ENCODE measurements around the gene TRABD2B.

DNA sequence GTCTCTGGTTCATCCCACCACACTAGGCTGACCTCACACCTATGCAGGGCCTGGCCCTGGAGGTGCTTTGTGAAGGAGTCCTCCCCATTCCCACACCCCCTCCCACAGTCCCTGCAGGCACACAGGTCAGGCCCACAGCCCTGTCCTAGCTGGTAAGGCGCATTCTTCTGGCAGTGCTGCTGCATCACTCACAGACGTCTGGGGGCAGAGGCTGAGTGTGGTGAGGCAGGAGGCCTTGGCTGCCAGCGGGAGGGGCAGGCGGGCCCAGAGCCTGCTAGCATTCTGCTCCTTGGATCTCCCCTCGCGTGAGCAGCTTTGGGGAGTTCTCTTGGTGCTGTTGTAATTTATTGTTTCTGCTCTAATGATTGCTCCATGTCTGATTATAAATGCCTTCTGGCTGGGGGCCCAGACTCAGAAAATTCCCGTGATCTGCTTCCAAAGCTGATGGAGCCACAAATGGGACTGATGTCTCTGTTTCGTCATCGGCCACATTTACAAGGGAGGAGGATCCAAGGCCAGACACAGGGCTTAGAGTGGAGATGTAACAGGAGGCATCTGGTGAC lies 62.9 kb downstream of the TRABD2B start:
- TF ChIP-seq, protein P1, sequence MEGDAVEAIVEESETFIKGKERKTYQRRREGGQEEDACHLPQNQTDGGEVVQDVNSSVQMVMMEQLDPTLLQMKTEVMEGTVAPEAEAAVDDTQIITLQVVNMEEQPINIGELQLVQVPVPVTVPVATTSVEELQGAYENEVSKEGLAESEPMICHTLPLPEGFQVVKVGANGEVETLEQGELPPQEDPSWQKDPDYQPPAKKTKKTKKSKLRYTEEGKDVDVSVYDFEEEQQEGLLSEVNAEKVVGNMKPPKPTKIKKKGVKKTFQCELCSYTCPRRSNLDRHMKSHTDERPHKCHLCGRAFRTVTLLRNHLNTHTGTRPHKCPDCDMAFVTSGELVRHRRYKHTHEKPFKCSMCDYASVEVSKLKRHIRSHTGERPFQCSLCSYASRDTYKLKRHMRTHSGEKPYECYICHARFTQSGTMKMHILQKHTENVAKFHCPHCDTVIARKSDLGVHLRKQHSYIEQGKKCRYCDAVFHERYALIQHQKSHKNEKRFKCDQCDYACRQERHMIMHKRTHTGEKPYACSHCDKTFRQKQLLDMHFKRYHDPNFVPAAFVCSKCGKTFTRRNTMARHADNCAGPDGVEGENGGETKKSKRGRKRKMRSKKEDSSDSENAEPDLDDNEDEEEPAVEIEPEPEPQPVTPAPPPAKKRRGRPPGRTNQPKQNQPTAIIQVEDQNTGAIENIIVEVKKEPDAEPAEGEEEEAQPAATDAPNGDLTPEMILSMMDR (IDR thresholded peaks at IDR 0.05; ENCODE audit: insufficient read depth, low read depth, low read length): no peak
- TF ChIP-seq EZH2 (IDR thresholded peaks at IDR 0.05; ENCODE audit: insufficient read depth, low read length): no peak
